ENCODE data around the gene KCNAB1. TPM values are rescaled to one million over a fixed set of nuclear protein-coding genes. Genes with fewer than 3 reads are reported as not detected.

Gene KCNAB1
- total RNA-seq, 1 donor from 2014 or later = 2.1 TPM

DNA sequence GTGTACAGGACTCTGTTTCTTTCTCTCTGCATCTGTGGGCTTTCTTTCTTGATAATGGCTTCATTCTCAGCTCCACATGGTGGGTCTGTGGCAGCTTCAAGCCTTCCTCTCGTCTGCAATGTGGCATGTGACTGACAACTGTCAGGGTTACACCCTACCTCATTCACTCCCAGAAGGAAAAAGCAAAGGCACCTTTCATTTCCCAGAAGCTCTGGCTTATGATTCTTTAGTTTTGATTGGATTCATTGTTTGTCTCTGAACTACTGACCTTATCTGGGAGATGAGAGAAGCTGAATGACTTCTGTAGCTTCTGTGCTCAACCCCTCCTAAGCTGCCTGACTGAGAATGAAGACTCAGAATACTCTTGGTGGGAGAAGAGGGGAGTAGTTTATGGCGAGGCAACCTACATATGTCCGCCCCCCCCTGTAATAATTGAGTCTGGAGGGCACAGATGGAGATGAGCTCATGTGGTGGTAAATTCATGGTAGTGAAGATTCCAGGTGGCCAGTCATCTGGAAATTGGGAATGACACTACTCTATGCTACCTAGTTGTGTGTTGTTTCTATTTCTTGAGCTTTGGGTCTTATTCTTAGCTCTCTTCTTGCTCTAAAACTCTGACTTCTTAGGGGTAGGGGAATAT is 38.4 kb downstream of the KCNAB1 start:
- TF ChIP-seq, protein P1, sequence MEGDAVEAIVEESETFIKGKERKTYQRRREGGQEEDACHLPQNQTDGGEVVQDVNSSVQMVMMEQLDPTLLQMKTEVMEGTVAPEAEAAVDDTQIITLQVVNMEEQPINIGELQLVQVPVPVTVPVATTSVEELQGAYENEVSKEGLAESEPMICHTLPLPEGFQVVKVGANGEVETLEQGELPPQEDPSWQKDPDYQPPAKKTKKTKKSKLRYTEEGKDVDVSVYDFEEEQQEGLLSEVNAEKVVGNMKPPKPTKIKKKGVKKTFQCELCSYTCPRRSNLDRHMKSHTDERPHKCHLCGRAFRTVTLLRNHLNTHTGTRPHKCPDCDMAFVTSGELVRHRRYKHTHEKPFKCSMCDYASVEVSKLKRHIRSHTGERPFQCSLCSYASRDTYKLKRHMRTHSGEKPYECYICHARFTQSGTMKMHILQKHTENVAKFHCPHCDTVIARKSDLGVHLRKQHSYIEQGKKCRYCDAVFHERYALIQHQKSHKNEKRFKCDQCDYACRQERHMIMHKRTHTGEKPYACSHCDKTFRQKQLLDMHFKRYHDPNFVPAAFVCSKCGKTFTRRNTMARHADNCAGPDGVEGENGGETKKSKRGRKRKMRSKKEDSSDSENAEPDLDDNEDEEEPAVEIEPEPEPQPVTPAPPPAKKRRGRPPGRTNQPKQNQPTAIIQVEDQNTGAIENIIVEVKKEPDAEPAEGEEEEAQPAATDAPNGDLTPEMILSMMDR (IDR thresholded peaks at IDR 0.05; ENCODE audit: unreplicated experiment) = no peak
- Mint-ChIP-seq H3K27ac (no peak overlapping the region), H3K4me3 (ENCODE audit: low read depth) (no peak overlapping the region), H3K36me3 (ENCODE audit: insufficient read depth) (peaks cover 3% of the 10 kb centered on the region), H3K4me1 (ENCODE audit: low read depth) (peaks cover 13% of the 10 kb centered on the region), H3K27me3 (peaks cover 25% of the 10 kb centered on the region), H3K9me3 (ENCODE audit: low read depth) (peaks cover 11% of the 10 kb centered on the region)
- DNase-seq (ENCODE audit: low spot score, unreplicated experiment) = no peak

DNA sequence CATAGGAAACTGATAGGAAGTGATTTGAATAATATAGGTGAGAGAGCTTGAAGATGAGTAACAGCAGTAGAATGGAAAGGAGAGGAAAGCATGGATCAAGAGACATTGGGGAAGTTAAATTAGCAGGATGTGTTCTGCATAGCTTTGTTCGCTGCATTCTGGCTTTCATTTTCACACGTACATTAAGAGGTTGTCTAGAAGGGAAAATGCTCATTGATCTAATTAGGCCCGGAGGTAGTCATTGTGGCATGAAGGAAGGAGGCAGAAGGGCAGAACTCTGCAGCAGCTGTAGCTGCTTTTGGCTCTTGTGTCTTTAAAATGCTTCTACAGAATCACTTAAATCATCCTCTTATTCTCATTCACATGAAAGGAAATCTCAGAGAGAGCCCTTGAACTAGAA is 40.3 kb downstream of the KCNAB1 start:
- H3K4me1 Mint-ChIP-seq (ENCODE audit: low read depth) = peaks cover 13% of the 10 kb centered on the region
- H3K36me3 Mint-ChIP-seq (ENCODE audit: insufficient read depth) = no peaks in the 10 kb centered on the region
- TF ChIP-seq, protein P1 (IDR thresholded peaks at IDR 0.05; ENCODE audit: unreplicated experiment) = no peak
- H3K9me3 Mint-ChIP-seq (ENCODE audit: low read depth) = peaks cover 9% of the 10 kb centered on the region
- no peak for DNase-seq (ENCODE audit: low spot score, unreplicated experiment)
- H3K27me3 Mint-ChIP-seq = peaks cover 29% of the 10 kb centered on the region
- no peak overlapping the region for H3K27ac Mint-ChIP-seq
- no peak overlapping the region for H3K4me3 Mint-ChIP-seq (ENCODE audit: low read depth)

DNA sequence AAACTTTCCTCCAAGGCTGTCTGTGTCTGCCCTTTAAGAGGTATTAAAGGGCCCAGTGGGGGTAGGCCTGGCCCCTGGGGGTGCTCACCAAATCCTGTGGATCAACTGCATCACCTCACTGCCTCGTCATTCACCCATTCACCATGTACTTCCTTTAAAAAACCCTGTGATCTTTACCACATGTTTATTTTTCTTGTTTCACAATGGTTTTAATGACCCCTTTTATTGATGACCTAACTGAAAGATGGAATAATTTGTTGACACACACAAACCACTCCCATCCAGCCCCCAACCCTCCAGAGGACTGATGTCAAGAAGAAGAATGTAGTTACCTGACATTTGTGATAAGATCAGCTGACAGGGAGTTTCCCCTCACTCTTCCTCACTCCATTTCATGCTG is 40.8 kb downstream of the KCNAB1 start:
- no peak for DNase-seq (ENCODE audit: low spot score, unreplicated experiment)
- Mint-ChIP-seq H3K9me3 (ENCODE audit: low read depth) (peaks cover 6% of the 10 kb centered on the region), H3K4me3 (ENCODE audit: low read depth) (no peak overlapping the region), H3K4me1 (ENCODE audit: low read depth) (peaks cover 13% of the 10 kb centered on the region), H3K36me3 (ENCODE audit: insufficient read depth) (no peaks in the 10 kb centered on the region), H3K27me3 (peaks cover 33% of the 10 kb centered on the region), H3K27ac (peak overlapping the region; percentile 59)
- TF ChIP-seq, protein P1 (IDR thresholded peaks at IDR 0.05; ENCODE audit: unreplicated experiment) = no peak

DNA sequence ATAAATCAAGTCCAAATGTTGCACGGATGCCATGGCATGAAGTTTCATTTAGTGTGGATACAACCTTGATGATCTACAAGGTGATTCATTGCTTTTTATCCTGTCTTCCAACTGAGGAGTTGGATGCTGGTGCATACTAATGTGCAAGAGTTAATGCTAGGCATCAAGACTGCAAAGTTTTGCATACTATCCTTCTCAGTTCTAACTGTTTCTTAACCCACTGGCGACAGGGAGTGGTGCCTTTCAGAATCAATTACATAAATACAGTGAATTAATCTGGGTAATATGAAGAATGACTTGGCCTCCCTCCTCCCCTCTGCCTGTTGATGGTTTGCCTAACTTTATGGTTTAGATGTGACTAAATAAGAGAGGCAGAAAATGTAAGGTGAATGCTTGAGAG is 43.5 kb downstream of the KCNAB1 start:
- peaks cover 3% of the 10 kb centered on the region for H3K9me3 Mint-ChIP-seq (ENCODE audit: low read depth)
- no peaks in the 10 kb centered on the region for H3K36me3 Mint-ChIP-seq (ENCODE audit: insufficient read depth)
- TF ChIP-seq, protein P1 (IDR thresholded peaks at IDR 0.05; ENCODE audit: unreplicated experiment) = no peak

DNA sequence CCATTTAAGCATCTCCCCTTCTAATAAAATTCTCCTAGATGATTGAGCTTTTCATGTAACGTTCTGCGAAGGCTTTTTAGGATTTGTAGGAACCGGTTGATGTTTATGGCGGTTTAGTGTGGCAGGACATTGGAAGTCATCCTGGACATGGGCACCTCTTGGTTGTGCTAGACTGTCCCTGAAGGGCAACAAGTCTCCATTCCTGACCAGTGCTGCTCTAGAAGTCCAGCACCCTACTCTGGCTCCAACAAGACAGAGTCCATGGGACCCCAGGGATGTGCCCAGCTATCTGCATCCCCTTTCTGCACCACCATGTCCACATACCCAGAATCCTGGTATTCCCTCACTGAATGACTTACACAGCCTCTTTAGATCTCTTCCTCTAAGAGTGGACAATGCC is 46.4 kb downstream of the KCNAB1 start:
- Mint-ChIP-seq H3K4me3 (ENCODE audit: low read depth) (no peak overlapping the region), H3K36me3 (ENCODE audit: insufficient read depth) (no peaks in the 10 kb centered on the region)

More for the DNA sequence above, 43.5 kb downstream of the KCNAB1 start:
- H3K4me1 Mint-ChIP-seq (ENCODE audit: low read depth) = peaks cover 13% of the 10 kb centered on the region
- peaks cover 37% of the 10 kb centered on the region for H3K27me3 Mint-ChIP-seq
- no peak overlapping the region for H3K4me3 Mint-ChIP-seq (ENCODE audit: low read depth)
- H3K27ac Mint-ChIP-seq = no peak overlapping the region
- DNase-seq (ENCODE audit: low spot score, unreplicated experiment) = no peak

More for the DNA sequence above, 46.4 kb downstream of the KCNAB1 start:
- Mint-ChIP-seq H3K27me3 (peaks cover 16% of the 10 kb centered on the region), H3K9me3 (ENCODE audit: low read depth) (peaks cover 3% of the 10 kb centered on the region), H3K4me1 (ENCODE audit: low read depth) (no peaks in the 10 kb centered on the region), H3K27ac (no peak overlapping the region)
- TF ChIP-seq, protein P1 (IDR thresholded peaks at IDR 0.05; ENCODE audit: unreplicated experiment) = no peak
- DNase-seq (ENCODE audit: low spot score, unreplicated experiment) = no peak

Data from progenitor cell of endocrine pancreas (in vitro differentiated cells).